SU-DHL-6 (cell line): Measurements from ENCODE around the gene HSD17B2.
A peak's percentile ranks its signal among the peaks of the same experiment; 100 is the strongest.

Source experiments
- H2AFZ ChIP-seq: fragments of 200-600 bp; sonication (generic); 2 replicates; pipeline ENCODE4 v1.6.1; 2014; ENCODE audit warnings: low read depth, mild to moderate bottlenecking, moderate library complexity, mixed read lengths, antibody characterized with exemption, low read length; ENCODE audit not compliant: severe bottlenecking
- H3F3A ChIP-seq: fragments of 200-600 bp; shearing (Covaris generic); 2 replicates; pipeline ENCODE4 v1.6.0; 2016; ENCODE audit warnings: antibody characterized with exemption, mild to moderate bottlenecking; ENCODE audit not compliant: insufficient read depth
- H3K27ac ChIP-seq: fragments of 200-600 bp; sonication (generic); 2 replicates; pipeline ENCODE4 v1.5.1; 2016; ENCODE audit warnings: low read depth, mild to moderate bottlenecking, low read length, moderate library complexity, mixed read lengths
- H3K27me3 ChIP-seq: fragments of 200-600 bp; sonication (generic), shearing (Covaris generic); 2 replicates; pipeline ENCODE4 v1.6.0; 2014; ENCODE audit warnings: mild to moderate bottlenecking, low read length
- H3K36me3 ChIP-seq: fragments of 200-600 bp; sonication (generic); 2 replicates; pipeline ENCODE4 v1.6.1; 2014; ENCODE audit warnings: mild to moderate bottlenecking, low read length, mixed read lengths
- H3K4me2 ChIP-seq: fragments of 300-600, 200-600 bp; shearing (Covaris generic), sonication (generic); 2 replicates; pipeline ENCODE4 v1.6.0; 2014; ENCODE audit warnings: low read length, low read depth, mild to moderate bottlenecking; ENCODE audit not compliant: poor library complexity, severe bottlenecking
- H3K4me3 ChIP-seq: fragments of 200-600 bp; sonication (generic); 2 replicates; pipeline ENCODE4 v1.5.1; 2014; ENCODE audit warnings: antibody characterized with exemption, low read length, mild to moderate bottlenecking, mixed read lengths; ENCODE audit not compliant: insufficient read depth, poor library complexity, severe bottlenecking
- H3K79me2 ChIP-seq: fragments of 200-600 bp; sonication (generic); 2 replicates; pipeline ENCODE4 v1.6.1; 2014; ENCODE audit warnings: mild to moderate bottlenecking, low read length, moderate library complexity; ENCODE audit not compliant: insufficient read depth
- H3K9ac ChIP-seq: fragments of 200-600 bp; sonication (generic); 2 replicates; pipeline ENCODE4 v1.7.0; 2014; ENCODE audit warnings: mild to moderate bottlenecking, low read length
- H3K9me2 ChIP-seq: fragments of 200-600 bp; sonication (generic); replicated peaks from 2 replicates; pipeline ENCODE4 v1.6.1; 2014; ENCODE audit warnings: low read length; ENCODE audit not compliant: insufficient read depth
- H3K9me3 ChIP-seq: fragments of 200-600 bp; sonication (generic); 2 replicates; pipeline ENCODE4 v1.6.1; 2014; ENCODE audit warnings: low read length, mixed read lengths; ENCODE audit not compliant: insufficient read depth
- H4K20me1 ChIP-seq: fragments of 200-600 bp; sonication (generic); 2 replicates; pipeline ENCODE4 v1.6.1; 2014; ENCODE audit warnings: low read depth, mild to moderate bottlenecking, antibody characterized with exemption, low read length, moderate library complexity, mixed read lengths
- CTCF ChIP-seq: fragments of 200-600 bp; sonication (generic); IDR thresholded peaks from one replicate; pipeline ENCODE4 v1.5.1; 2017; ENCODE audit warnings: antibody characterized with exemption, mild to moderate bottlenecking, low read length, moderate library complexity; ENCODE audit not compliant: insufficient read depth, poor library complexity, severe bottlenecking
- EZH2phosphoT487 ChIP-seq: fragments of 200-600 bp; sonication (generic), shearing (Covaris generic); conservative IDR thresholded peaks from 2 replicates; pipeline ENCODE4 v1.6.1; 2018; ENCODE audit warnings: mild to moderate bottlenecking, antibody characterized with exemption, low read length, moderate library complexity, mixed read lengths

HSD17B2 gene

GRCh38 chr16:82059983-82060421, 24.9 kb downstream of the HSD17B2 start:
- Histone ChIP-seq H3K4me3 (no peak overlapping the region), H3K4me2 (no peak overlapping the region), H3K9me2 (no peaks in the 10 kb centered on the region), H3K79me2 (no peaks in the 10 kb centered on the region), H3K27ac (no peak overlapping the region), H3K36me3 (no peaks in the 10 kb centered on the region), H3K27me3 (no peaks in the 10 kb centered on the region), H4K20me1 (no peaks in the 10 kb centered on the region), H2AFZ (no peak overlapping the region), H3K9me3 (no peaks in the 10 kb centered on the region), H3F3A (no peaks in the 10 kb centered on the region), H3K9ac (no peak overlapping the region)
- TF ChIP-seq CTCF, result no peak
- TF ChIP-seq EZH2phosphoT487, result no peak

- TF ChIP-seq CTCF (peak; percentile 56), EZH2phosphoT487 (no peak)
- no peaks in the 10 kb centered on the region for H3K27me3 ChIP-seq
- no peaks in the 10 kb centered on the region for H4K20me1 ChIP-seq
- no peaks in the 10 kb centered on the region for H3K36me3 ChIP-seq
- H2AFZ ChIP-seq, result no peak overlapping the region
- no peak overlapping the region for H3K27ac ChIP-seq
- H3K4me3 ChIP-seq, result no peak overlapping the region
- no peak overlapping the region for H3K9ac ChIP-seq
- H3K9me2 ChIP-seq, result no peaks in the 10 kb centered on the region
- H3K4me2 ChIP-seq, result no peak overlapping the region
- H3K9me3 ChIP-seq, result no peaks in the 10 kb centered on the region
- no peaks in the 10 kb centered on the region for H3K79me2 ChIP-seq
- H3F3A ChIP-seq, result no peaks in the 10 kb centered on the region
Measured at GRCh38 chr16:82061861-82062525, 26.9 kb downstream of the HSD17B2 start.

GRCh38 chr16:82062645-82063058, 27.6 kb downstream of the HSD17B2 start:
- Histone ChIP-seq H3K4me2 (no peak overlapping the region), H2AFZ (no peak overlapping the region), H3K9ac (no peak overlapping the region), H3K27ac (no peak overlapping the region), H3K4me3 (no peak overlapping the region), H3K27me3 (no peaks in the 10 kb centered on the region), H3F3A (no peaks in the 10 kb centered on the region), H3K9me2 (no peaks in the 10 kb centered on the region), H3K79me2 (no peaks in the 10 kb centered on the region), H3K36me3 (no peaks in the 10 kb centered on the region), H4K20me1 (no peaks in the 10 kb centered on the region), H3K9me3 (no peaks in the 10 kb centered on the region)
- TF ChIP-seq CTCF, result no peak
- TF ChIP-seq EZH2phosphoT487, result no peak
